SJCRH30 (cell line): Measurements from ENCODE around the gene NR1I2. TPM values are rescaled to one million over a fixed set of nuclear protein-coding genes. Genes with fewer than 3 reads are reported as not detected.

Experiments used
- DNase-seq, 2 experiments: peaks; one replicate each; pipeline ENCODE4 v3.0.0-alpha.2; 2015 to 2020
- H3K27ac ChIP-seq: fragments of 250-450 bp; sonication (Bioruptor Pico); 2 replicates; pipeline ENCODE4 v1.5.1; 2020; ENCODE audit warnings: mild to moderate bottlenecking, moderate library complexity
- H3K27me3 ChIP-seq: fragments of 250-450 bp; sonication (Bioruptor Pico); 2 replicates; pipeline ENCODE4 v1.5.1; 2020; ENCODE audit warnings: mild to moderate bottlenecking, moderate library complexity
- H3K36me3 ChIP-seq: fragments of 250-450 bp; sonication (Bioruptor Pico); 2 replicates; pipeline ENCODE4 v1.5.1; 2020; ENCODE audit warnings: mild to moderate bottlenecking, moderate library complexity
- H3K4me1 ChIP-seq: fragments of 250-450 bp; sonication (Bioruptor Pico); 2 replicates; pipeline ENCODE4 v1.5.1; 2020; ENCODE audit warnings: mild to moderate bottlenecking, moderate library complexity
- H3K4me3 ChIP-seq: fragments of 250-450 bp; sonication (Bioruptor Pico); 2 replicates; pipeline ENCODE4 v1.5.1; 2020; ENCODE audit warnings: mild to moderate bottlenecking, moderate library complexity
- H3K9me3 ChIP-seq: fragments of 250-450 bp; sonication (Bioruptor Pico); replicated peaks from 2 replicates; pipeline ENCODE4 v1.5.1; 2020; ENCODE audit warnings: mild to moderate bottlenecking, moderate library complexity
- total RNA-seq: library from RNA; depleted of rRNA; stranded (reverse); fragments of >200 nt; shearing (Covaris generic); gene quantifications from 2 replicates; pipeline ENCODE4 v1.2.3, GENCODE V29; 2014

The NR1I2 gene
- total RNA-seq, 1 experiment from 2014 or later: not detected

DNA sequence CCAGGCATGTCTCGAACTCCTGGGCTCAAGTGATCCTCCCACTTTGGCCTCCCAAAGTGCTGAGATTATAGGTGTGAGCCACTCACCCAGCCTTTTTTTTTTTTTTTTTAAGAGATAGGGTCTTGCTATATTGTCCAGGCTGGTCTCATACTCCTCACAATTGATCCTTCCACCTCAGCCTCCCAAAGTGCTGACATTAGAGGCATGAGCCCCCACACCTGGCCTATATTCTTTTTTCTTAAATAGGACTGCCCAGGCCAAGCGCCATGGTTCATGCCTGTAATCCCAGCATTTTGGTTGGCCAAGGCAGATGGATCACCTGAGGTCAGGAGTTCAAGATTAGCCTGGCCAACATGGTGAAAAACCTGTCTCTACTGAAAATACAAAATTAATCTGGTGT lies 12.5 kb downstream of the NR1I2 start:
- no peak overlapping the region for H3K4me3 ChIP-seq

DNA sequence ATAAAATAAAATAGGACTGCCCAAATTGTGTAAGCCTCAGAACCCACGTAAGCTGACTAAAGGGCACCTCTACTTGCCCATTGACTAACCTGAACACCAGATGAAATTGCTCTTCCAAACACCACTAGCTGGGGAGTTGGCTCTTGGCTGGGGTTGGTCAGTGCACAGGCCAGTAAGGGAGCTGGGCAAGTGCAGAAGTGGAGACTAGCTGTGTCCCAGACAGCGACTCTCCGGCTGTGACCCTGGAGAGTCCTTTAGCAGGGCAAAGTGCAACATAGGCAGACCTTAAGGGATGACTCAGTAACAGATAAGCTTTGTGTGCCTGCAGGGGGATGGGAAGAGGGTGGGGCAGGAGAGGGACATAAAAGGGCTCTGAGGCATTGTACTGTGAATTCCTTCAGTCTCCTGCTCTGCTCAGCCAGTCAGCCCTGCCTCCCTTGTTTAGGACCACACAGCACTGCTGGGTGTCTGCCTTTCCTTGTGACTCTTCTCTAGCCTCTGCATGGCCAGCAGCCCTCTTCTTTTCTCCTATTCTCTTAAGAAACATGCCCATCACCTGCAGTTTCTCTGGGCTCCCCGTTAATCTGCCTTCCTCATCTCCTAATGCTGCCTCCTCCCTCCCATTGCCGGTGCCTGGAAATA lies 13.2 kb downstream of the NR1I2 start:
- H3K27me3 ChIP-seq: no peaks in the 10 kb centered on the region
- DNase-seq: peak; percentile 41 to 49
- no peaks in the 10 kb centered on the region for H3K36me3 ChIP-seq
- H3K4me3 ChIP-seq: no peak overlapping the region
- peaks cover 19% of the 10 kb centered on the region for H3K4me1 ChIP-seq
- H3K9me3 ChIP-seq: no peaks in the 10 kb centered on the region
- H3K27ac ChIP-seq: no peak overlapping the region

More for the DNA sequence above, 12.5 kb downstream of the NR1I2 start:
- Histone ChIP-seq H3K27ac (no peak overlapping the region), H3K4me1 (peaks cover 19% of the 10 kb centered on the region), H3K9me3 (no peaks in the 10 kb centered on the region), H3K36me3 (no peaks in the 10 kb centered on the region), H3K27me3 (no peaks in the 10 kb centered on the region)
- DNase-seq: no peak

DNA sequence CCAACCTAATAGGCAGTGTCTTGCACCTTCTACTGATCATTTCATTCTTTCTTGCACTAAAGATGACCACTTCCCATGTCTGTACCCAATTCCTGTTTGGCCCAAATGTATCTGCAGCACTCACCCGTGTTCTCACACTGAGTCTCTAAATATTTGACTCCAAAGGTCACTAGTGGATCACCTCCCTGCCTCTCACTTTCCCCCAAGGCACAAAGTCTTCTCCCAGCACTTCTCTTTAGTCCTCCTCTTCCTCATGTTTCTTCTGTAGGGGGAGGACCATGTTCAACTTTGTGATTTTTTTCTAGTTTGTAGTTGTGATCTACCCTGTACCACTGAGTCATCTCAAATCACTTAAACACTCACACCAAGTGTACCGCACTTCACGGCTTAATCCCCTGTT lies 13.9 kb downstream of the NR1I2 start:
- Histone ChIP-seq H3K27ac (no peak overlapping the region), H3K36me3 (no peaks in the 10 kb centered on the region), H3K9me3 (no peaks in the 10 kb centered on the region), H3K4me3 (no peak overlapping the region), H3K27me3 (no peaks in the 10 kb centered on the region), H3K4me1 (peaks cover 19% of the 10 kb centered on the region)
- no peak for DNase-seq

DNA sequence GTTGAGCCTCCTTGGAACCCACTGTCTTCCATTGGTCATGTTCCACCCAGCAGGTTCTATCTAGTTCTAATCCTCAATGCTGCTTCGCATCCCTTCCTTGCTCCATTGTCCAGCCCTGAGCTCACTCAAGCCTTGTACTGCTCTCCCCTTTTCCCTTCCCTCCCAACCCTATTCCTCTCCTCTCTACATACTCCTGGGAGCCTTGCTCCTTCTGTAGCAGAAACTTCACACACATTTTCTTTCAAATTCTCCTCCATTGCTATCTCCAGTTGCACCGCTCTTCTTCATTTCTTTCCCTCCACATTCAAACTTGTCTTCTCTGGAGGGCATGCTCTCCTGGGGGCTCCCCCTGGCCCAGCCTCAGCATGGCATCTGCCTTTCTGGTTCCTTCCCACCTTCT lies 14.5 kb downstream of the NR1I2 start:
- Histone ChIP-seq H3K4me3 (no peak overlapping the region), H3K9me3 (no peaks in the 10 kb centered on the region), H3K36me3 (no peaks in the 10 kb centered on the region), H3K4me1 (peaks cover 15% of the 10 kb centered on the region), H3K27ac (no peak overlapping the region), H3K27me3 (no peaks in the 10 kb centered on the region)
- DNase-seq: no peak

DNA sequence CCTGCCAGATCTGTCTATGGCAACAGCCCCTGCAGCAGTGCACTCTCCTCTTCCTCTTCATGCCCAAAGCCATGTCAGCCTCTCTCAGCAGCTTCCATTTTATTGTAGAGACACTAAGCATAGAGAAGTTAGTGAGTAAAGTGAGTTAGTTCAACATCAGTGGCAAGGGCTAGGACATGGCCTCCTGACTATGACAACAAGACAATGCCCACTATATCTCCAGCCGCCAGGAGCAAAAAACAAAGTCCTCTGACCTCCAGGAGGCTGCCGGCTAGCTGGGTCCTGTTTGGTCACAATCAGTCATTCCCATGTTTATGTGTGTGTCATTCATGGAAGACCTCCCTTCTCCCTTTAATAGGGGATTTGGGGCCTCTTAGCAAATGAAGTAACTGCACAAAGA lies 14.9 kb downstream of the NR1I2 start:
- peaks cover 11% of the 10 kb centered on the region for H3K4me1 ChIP-seq
- H3K4me3 ChIP-seq: no peak overlapping the region
- no peaks in the 10 kb centered on the region for H3K9me3 ChIP-seq
- DNase-seq: no peak
- H3K27ac ChIP-seq: no peak overlapping the region
- no peaks in the 10 kb centered on the region for H3K27me3 ChIP-seq
- H3K36me3 ChIP-seq: no peaks in the 10 kb centered on the region

DNA sequence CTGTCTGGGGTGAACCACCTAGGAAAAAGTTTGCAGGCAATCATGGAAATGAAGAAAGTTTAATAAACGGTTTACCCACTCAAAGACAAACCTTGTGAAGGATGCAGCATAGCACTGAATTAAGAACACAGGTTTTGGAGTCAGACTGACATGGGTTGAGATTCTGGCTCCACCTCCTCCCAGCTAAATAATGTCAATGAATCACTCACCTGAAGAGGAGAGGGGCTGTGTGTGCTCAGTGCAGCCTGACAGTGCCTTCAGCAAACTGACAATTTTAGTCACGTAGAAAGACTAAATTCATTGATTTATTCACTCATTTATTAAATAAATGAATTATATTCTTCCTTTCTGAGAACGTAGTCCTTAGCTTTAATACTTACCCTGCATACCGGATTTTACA lies 18.9 kb downstream of the NR1I2 start:
- Histone ChIP-seq H3K36me3 (no peaks in the 10 kb centered on the region), H3K27me3 (no peaks in the 10 kb centered on the region), H3K9me3 (no peaks in the 10 kb centered on the region), H3K4me1 (no peaks in the 10 kb centered on the region), H3K27ac (no peak overlapping the region), H3K4me3 (no peak overlapping the region)
- no peak for DNase-seq

DNA sequence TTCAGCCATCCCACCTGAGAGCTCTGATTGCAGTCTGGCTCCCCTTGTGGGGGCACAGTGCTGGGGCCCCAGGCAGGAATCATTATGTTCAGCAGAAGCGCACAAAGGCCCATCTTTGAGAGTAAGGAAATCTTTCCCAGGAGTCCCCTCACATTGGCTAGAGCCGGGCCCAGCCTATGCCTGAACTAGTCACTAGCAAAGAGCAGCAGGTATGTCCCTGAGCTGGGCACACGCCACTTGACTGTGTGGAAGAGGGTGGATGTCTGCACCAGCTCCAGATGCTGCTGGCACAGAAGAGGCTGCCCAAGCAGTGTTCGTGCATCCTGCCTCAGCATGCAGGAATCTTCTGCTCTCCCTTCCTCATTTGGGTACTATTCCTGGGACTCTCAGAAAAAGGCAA lies 26.3 kb downstream of the NR1I2 start:
- H3K4me3 ChIP-seq: no peak overlapping the region
- no peak for DNase-seq
- no peaks in the 10 kb centered on the region for H3K4me1 ChIP-seq
- H3K27me3 ChIP-seq: no peaks in the 10 kb centered on the region
- H3K27ac ChIP-seq: no peak overlapping the region
- no peaks in the 10 kb centered on the region for H3K9me3 ChIP-seq
- H3K36me3 ChIP-seq: no peaks in the 10 kb centered on the region

DNA sequence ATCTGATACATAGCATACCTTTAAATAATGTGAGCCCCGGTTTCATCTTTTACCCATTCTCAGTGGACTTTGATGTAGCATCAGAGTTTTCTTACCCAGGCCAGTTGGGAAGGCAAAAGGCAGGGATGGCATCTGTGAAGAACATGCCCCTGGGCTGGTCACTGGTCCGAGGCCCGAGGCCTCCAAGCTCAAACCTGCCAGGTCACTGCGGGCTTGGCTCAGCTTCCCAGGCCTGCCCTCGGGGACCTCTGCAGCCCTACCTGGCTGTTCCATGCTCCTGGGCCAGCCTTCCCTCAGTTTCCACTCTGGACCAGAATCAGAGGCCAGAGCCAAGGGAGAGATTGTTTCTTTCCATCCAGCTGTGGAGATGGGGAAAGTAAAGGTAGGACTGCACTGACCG lies 26.9 kb downstream of the NR1I2 start:
- Histone ChIP-seq H3K4me3 (no peak overlapping the region), H3K36me3 (no peaks in the 10 kb centered on the region)

DNA sequence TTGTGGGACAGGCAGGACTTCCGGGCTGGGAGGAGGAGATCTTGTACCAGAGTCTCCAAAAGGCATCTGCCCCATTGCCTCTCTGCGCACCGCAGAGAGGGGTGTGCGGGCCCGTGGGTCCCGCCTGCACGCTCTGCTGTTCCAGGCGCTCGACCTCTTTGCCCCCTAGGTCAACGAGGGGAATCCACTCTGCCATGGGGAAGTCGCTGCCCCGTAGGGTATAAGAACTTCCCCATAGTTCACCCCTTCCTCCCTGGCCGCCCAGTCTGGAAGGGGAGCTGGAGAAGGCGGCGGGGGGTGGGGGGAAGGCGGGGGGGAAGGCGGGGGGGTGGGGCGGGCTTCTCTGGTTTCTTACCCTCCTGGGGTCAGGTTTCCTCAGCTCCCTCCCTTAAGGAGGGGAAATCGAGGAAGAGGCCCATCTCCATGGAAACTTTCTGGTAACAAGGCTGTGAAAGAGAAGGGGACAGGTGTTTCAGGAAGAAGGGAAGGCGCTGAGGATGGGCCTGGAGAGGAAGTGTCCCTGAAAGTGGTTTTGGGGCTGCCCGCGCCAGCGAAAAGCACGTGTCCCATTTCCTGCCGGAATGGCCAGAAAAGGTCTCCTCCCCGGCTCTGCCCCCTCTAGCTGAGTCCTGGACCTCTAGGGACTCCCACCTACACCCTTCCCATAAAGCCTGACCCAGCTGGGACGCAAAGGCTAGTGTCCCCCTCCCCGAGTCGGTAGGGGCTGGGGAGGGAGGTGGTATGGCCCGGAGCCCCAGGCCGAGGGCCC lies 27.5 kb downstream of the NR1I2 start:
- Histone ChIP-seq H3K27me3 (no peaks in the 10 kb centered on the region), H3K4me1 (no peaks in the 10 kb centered on the region), H3K4me3 (no peak overlapping the region), H3K27ac (no peak overlapping the region), H3K9me3 (no peaks in the 10 kb centered on the region), H3K36me3 (no peaks in the 10 kb centered on the region)
- DNase-seq: no peak

More for the DNA sequence above, 26.9 kb downstream of the NR1I2 start:
- no peaks in the 10 kb centered on the region for H3K9me3 ChIP-seq
- no peaks in the 10 kb centered on the region for H3K4me1 ChIP-seq
- H3K27me3 ChIP-seq: no peaks in the 10 kb centered on the region
- DNase-seq: no peak
- H3K27ac ChIP-seq: no peak overlapping the region

DNA sequence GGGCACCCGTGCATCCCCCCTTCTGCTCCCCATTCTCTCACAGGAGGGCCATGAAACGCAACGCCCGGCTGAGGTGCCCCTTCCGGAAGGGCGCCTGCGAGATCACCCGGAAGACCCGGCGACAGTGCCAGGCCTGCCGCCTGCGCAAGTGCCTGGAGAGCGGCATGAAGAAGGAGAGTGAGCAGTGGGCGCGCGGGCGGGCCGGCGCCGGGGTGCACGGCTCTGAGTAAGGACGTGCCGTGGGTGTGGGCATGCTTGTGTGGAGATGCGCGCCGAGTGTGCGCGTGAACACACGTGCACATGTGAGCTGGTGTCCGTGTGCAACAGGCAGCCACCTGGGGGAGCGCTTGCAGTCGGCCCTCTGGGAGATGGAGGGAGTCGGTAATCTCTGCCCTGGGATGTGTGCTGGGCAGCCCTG lies 28.1 kb downstream of the NR1I2 start:
- H3K4me1 ChIP-seq: no peaks in the 10 kb centered on the region
- H3K27ac ChIP-seq: no peak overlapping the region
- no peak for DNase-seq
- H3K9me3 ChIP-seq: no peaks in the 10 kb centered on the region
- H3K27me3 ChIP-seq: no peaks in the 10 kb centered on the region
- H3K4me3 ChIP-seq: no peak overlapping the region
- H3K36me3 ChIP-seq: no peaks in the 10 kb centered on the region

DNA sequence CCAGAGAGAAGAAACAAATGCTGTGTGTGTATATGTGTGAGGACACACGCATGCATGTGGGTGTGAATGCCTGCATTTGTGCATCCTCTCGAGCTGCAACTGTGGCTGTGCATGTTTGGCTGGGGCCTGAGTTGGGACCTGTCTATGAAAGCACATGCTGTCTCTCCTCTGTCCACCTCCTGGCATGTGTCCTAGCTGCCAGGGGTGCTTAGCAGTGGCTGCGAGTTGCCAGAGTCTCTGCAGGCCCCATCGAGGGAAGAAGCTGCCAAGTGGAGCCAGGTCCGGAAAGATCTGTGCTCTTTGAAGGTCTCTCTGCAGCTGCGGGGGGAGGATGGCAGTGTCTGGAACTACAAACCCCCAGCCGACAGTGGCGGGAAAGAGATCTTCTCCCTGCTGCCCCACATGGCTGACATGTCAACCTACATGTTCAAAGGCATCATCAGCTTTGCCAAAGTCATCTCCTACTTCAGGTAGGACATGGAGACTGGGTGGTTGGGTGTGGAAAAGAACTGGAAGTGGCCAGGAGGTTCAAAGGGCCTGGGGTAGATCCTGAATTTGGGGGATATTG lies 30.7 kb downstream of the NR1I2 start:
- H3K36me3 ChIP-seq: no peaks in the 10 kb centered on the region
- H3K4me1 ChIP-seq: peaks cover 4% of the 10 kb centered on the region; the same call in 1 of the 2 replicates
- H3K4me3 ChIP-seq: no peak overlapping the region
- no peak overlapping the region for H3K27ac ChIP-seq
- no peaks in the 10 kb centered on the region for H3K9me3 ChIP-seq
- no peak for DNase-seq
- H3K27me3 ChIP-seq: no peaks in the 10 kb centered on the region

DNA sequence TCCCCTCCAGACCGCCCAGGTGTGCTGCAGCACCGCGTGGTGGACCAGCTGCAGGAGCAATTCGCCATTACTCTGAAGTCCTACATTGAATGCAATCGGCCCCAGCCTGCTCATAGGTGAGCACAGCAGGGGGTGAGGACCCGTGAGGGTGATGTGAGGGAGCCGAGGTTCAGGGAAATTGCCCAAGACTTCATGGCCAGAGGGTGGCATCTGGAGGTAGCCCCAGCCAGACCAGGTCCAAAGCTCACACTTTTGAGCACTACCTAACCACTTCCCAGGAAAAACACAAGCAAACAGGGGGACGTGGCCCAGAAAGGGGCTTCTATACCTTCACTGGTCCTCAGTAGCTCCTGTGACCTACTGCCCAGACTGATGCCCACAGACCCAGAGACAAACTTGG lies 33.8 kb downstream of the NR1I2 start:
- H3K4me1 ChIP-seq: peaks cover 5% of the 10 kb centered on the region; the same call in 1 of the 2 replicates
- H3K27me3 ChIP-seq: no peaks in the 10 kb centered on the region
- no peaks in the 10 kb centered on the region for H3K9me3 ChIP-seq
- no peak overlapping the region for H3K27ac ChIP-seq
- H3K36me3 ChIP-seq: no peaks in the 10 kb centered on the region
- no peak for DNase-seq
- no peak overlapping the region for H3K4me3 ChIP-seq

DNA sequence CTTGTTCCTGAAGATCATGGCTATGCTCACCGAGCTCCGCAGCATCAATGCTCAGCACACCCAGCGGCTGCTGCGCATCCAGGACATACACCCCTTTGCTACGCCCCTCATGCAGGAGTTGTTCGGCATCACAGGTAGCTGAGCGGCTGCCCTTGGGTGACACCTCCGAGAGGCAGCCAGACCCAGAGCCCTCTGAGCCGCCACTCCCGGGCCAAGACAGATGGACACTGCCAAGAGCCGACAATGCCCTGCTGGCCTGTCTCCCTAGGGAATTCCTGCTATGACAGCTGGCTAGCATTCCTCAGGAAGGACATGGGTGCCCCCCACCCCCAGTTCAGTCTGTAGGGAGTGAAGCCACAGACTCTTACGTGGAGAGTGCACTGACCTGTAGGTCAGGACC lies 35.2 kb downstream of the NR1I2 start:
- Histone ChIP-seq H3K27ac (no peak overlapping the region), H3K27me3 (no peaks in the 10 kb centered on the region), H3K4me3 (no peak overlapping the region), H3K9me3 (no peaks in the 10 kb centered on the region), H3K4me1 (peaks cover 5% of the 10 kb centered on the region; the same call in 1 of the 2 replicates), H3K36me3 (no peaks in the 10 kb centered on the region)
- peak; percentile 31 to 33 for DNase-seq

DNA sequence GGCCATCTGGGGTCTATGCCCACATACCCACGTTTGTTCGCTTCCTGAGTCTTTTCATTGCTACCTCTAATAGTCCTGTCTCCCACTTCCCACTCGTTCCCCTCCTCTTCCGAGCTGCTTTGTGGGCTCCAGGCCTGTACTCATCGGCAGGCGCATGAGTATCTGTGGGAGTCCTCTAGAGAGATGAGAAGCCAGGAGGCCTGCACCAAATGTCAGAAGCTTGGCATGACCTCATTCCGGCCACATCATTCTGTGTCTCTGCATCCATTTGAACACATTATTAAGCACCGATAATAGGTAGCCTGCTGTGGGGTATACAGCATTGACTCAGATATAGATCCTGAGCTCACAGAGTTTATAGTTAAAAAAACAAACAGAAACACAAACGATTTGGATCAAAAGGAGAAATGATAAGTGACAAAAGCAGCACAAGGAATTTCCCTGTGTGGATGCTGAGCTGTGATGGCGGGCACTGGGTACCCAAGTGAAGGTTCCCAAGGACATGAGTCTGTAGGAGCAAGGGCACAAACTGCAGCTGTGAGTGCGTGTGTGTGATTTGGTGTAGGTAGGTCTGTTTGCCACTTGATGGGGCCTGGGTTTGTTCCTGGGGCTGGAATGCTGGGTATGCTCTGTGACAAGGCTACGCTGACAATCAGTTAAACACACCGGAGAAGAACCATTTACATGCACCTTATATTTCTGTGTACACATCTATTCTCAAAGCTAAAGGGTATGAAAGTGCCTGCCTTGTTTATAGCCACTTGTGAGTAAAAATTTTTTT lies 35.9 kb downstream of the NR1I2 start:
- no peaks in the 10 kb centered on the region for H3K27me3 ChIP-seq
- no peaks in the 10 kb centered on the region for H3K9me3 ChIP-seq
- no peak overlapping the region for H3K4me3 ChIP-seq
- no peaks in the 10 kb centered on the region for H3K36me3 ChIP-seq
- no peak for DNase-seq
- no peak overlapping the region for H3K27ac ChIP-seq
- H3K4me1 ChIP-seq: peaks cover 7% of the 10 kb centered on the region; the same call in 1 of the 2 replicates

DNA sequence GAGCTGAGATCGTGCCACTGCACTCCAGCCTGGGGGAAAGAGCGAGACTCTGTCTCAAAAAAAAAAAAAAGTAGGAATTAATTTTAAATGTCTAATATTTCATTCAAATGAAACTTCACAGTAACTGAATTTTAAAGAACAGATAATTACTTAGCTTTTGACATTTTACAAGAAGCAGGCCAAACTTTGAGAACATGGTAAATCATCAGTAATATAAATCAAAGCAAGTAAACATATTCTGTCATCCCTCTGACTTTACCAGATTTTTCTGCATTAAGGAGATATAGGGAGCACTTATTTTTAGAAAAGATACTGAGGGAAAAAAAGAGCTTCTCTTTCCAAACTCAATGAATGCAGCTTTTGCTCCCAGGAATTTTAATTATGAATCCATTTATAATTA lies 37.0 kb downstream of the NR1I2 start:
- Histone ChIP-seq H3K27ac (no peak overlapping the region), H3K4me1 (peaks cover 7% of the 10 kb centered on the region), H3K4me3 (no peak overlapping the region), H3K27me3 (no peaks in the 10 kb centered on the region), H3K36me3 (no peaks in the 10 kb centered on the region), H3K9me3 (no peaks in the 10 kb centered on the region)
- no peak for DNase-seq
